Activated naive CD4-positive, alpha-beta T cell treated with anti-CD3 and anti-CD28 coated beads, Interleukin-2, amount 10 ng/mL, durations not matched to agents 7 days and 5 days (primary cell): Measurements from ENCODE around the gene HINT2.

Source experiments
- CTCF ChIA-PET: fragments of 350-600 bp; sonication (Branson Sonifier 250); formaldehyde crosslinking; loops from one replicate; lab custom pipeline; 2021; ENCODE audit warnings: antibody characterized with exemption; lab: Charles Lee
- DNase-seq: peaks from one replicate; pipeline ENCODE4 v3.0.0-alpha.2; 2020
- H3K27ac Mint-ChIP-seq: one replicate; pipeline ENCODE4 v1.8.0; 2021; ENCODE audit warnings: mild to moderate bottlenecking, moderate library complexity, mixed read lengths
- H3K27me3 Mint-ChIP-seq: one replicate; pipeline ENCODE4 v1.8.0; 2021; ENCODE audit warnings: mild to moderate bottlenecking, mixed read lengths
- H3K36me3 Mint-ChIP-seq: one replicate; pipeline ENCODE4 v1.8.0; 2021; ENCODE audit warnings: mixed read lengths
- H3K4me1 Mint-ChIP-seq: one replicate; pipeline ENCODE4 v1.8.0; 2021; ENCODE audit warnings: mixed read lengths
- H3K4me3 Mint-ChIP-seq: one replicate; pipeline ENCODE4 v1.8.0; 2021; ENCODE audit warnings: mild to moderate bottlenecking, moderate library complexity, mixed read lengths
- H3K9me3 Mint-ChIP-seq: one replicate; pipeline ENCODE4 v1.8.0; 2021; ENCODE audit warnings: mixed read lengths

Gene HINT2

GRCh38 chr9:35792826-35793225 is 22.0 kb downstream of the HINT2 start:
- CTCF ChIA-PET, result interaction anchor here (1.2 to 1.5 kb wide), 3 partner anchors 34 to 89 kb away, joined by 7 to 9 read pairs (median 8); no protein-coding TSS in a partner anchor
- peaks cover 13% of the 10 kb centered on the region for H3K4me1 Mint-ChIP-seq
- H3K27ac Mint-ChIP-seq, result no peak overlapping the region
- no peak for DNase-seq
- H3K36me3 Mint-ChIP-seq, result peaks cover 9% of the 10 kb centered on the region
- no peaks in the 10 kb centered on the region for H3K9me3 Mint-ChIP-seq
- no peak overlapping the region for H3K4me3 Mint-ChIP-seq
- H3K27me3 Mint-ChIP-seq, result no peaks in the 10 kb centered on the region

GRCh38 chr9:35792024-35792813 is 22.6 kb downstream of the HINT2 start:
- CTCF ChIA-PET, result interaction anchor here (1.0 to 1.5 kb wide), 3 partner anchors 34 to 90 kb away, joined by 7 to 9 read pairs (median 8); no protein-coding TSS in a partner anchor
- H3K27me3 Mint-ChIP-seq, result no peaks in the 10 kb centered on the region
- peaks cover 11% of the 10 kb centered on the region for H3K4me1 Mint-ChIP-seq
- DNase-seq, result no peak
- H3K4me3 Mint-ChIP-seq, result no peak overlapping the region
- H3K27ac Mint-ChIP-seq, result no peak overlapping the region
- peaks cover 15% of the 10 kb centered on the region for H3K36me3 Mint-ChIP-seq
- H3K9me3 Mint-ChIP-seq, result no peaks in the 10 kb centered on the region

GRCh38 chr9:35791297-35791921 is 23.4 kb downstream of the HINT2 start, which contains the start of gene NPR2:
NPR2 (plus strand) TSS chr9:35791591; CDS start chr9:35792409, 818 bp downstream.
- Mint-ChIP-seq H3K4me1 (peaks cover 7% of the 10 kb centered on the region), H3K27ac (no peak within 1 kb of the TSS), H3K4me3 (no peak within 1 kb of the TSS), H3K27me3 (no peaks in the 10 kb centered on the region), H3K9me3 (no peaks in the 10 kb centered on the region), H3K36me3 (peaks cover 18% of the 10 kb centered on the region)
- CTCF ChIA-PET, result interaction anchor here (1.0 kb wide), 1 partner anchor 91 kb away, joined by 7 read pairs; no protein-coding TSS in a partner anchor
- no peak for DNase-seq

GRCh38 chr9:35790385-35791296 is 24.2 kb downstream of the HINT2 start:
- peaks cover 20% of the 10 kb centered on the region for H3K36me3 Mint-ChIP-seq
- H3K9me3 Mint-ChIP-seq, result no peaks in the 10 kb centered on the region
- DNase-seq, result peak; percentile 71
- CTCF ChIA-PET, result interaction anchor here (0.6 to 5.4 kb wide), 36 partner anchors 10 to 474 kb away, joined by 3 to 97 read pairs (median 5); partner anchors contain the start of genes CCDC107, CREB3, FAM221B and HINT2
- no peak overlapping the region for H3K4me3 Mint-ChIP-seq
- no peaks in the 10 kb centered on the region for H3K27me3 Mint-ChIP-seq
- H3K4me1 Mint-ChIP-seq, result peaks cover 7% of the 10 kb centered on the region
- no peak overlapping the region for H3K27ac Mint-ChIP-seq

GRCh38 chr9:35790025-35790384 is 24.8 kb downstream of the HINT2 start:
- no peaks in the 10 kb centered on the region for H3K9me3 Mint-ChIP-seq
- peaks cover 20% of the 10 kb centered on the region for H3K36me3 Mint-ChIP-seq
- peaks cover 7% of the 10 kb centered on the region for H3K4me1 Mint-ChIP-seq
- DNase-seq, result no peak
- CTCF ChIA-PET, result interaction anchor here (0.7 to 5.4 kb wide), 34 partner anchors 11 to 233 kb away, joined by 3 to 97 read pairs (median 5); partner anchors contain the start of genes CCDC107, CREB3, FAM221B and HINT2
- no peak overlapping the region for H3K27ac Mint-ChIP-seq
- H3K27me3 Mint-ChIP-seq, result no peaks in the 10 kb centered on the region
- no peak overlapping the region for H3K4me3 Mint-ChIP-seq

- H3K4me1 Mint-ChIP-seq, result peaks cover 5% of the 10 kb centered on the region
- H3K27me3 Mint-ChIP-seq, result no peaks in the 10 kb centered on the region
- no peak overlapping the region for H3K4me3 Mint-ChIP-seq
- H3K36me3 Mint-ChIP-seq, result peaks cover 22% of the 10 kb centered on the region
- CTCF ChIA-PET, result interaction anchor here (0.7 to 5.4 kb wide), 30 partner anchors 11 to 234 kb away, joined by 3 to 97 read pairs (median 6); partner anchors contain the start of genes CCDC107, CREB3, FAM221B and RMRP
- no peak overlapping the region for H3K27ac Mint-ChIP-seq
- H3K9me3 Mint-ChIP-seq, result no peaks in the 10 kb centered on the region
- no peak for DNase-seq
Measured at GRCh38 chr9:35789541-35789940, 25.3 kb downstream of the HINT2 start.

GRCh38 chr9:35783418-35783817 is 31.4 kb downstream of the HINT2 start:
- no peak overlapping the region for H3K4me3 Mint-ChIP-seq
- no peaks in the 10 kb centered on the region for H3K27me3 Mint-ChIP-seq
- no peaks in the 10 kb centered on the region for H3K9me3 Mint-ChIP-seq
- CTCF ChIA-PET, result interaction anchor here (1.7 kb wide), 1 partner anchor 99 kb away, joined by 5 read pairs; no protein-coding TSS in a partner anchor
- DNase-seq, result no peak
- H3K4me1 Mint-ChIP-seq, result no peaks in the 10 kb centered on the region
- H3K36me3 Mint-ChIP-seq, result peaks cover 32% of the 10 kb centered on the region
- no peak overlapping the region for H3K27ac Mint-ChIP-seq

- DNase-seq, result no peak
- Mint-ChIP-seq H3K36me3 (peaks cover 21% of the 10 kb centered on the region), H3K4me3 (no peak overlapping the region), H3K4me1 (no peaks in the 10 kb centered on the region), H3K27me3 (no peaks in the 10 kb centered on the region), H3K27ac (no peak overlapping the region), H3K9me3 (no peaks in the 10 kb centered on the region)
- CTCF ChIA-PET, result no interaction called here
Measured at GRCh38 chr9:35781066-35781465, 33.8 kb downstream of the HINT2 start.

GRCh38 chr9:35778496-35778895 is 36.3 kb downstream of the HINT2 start:
- no peaks in the 10 kb centered on the region for H3K27me3 Mint-ChIP-seq
- H3K4me1 Mint-ChIP-seq, result no peaks in the 10 kb centered on the region
- CTCF ChIA-PET, result interaction anchor here (0.8 to 1.9 kb wide), 4 partner anchors 12 to 166 kb away, joined by 3 to 9 read pairs (median 3); no protein-coding TSS in a partner anchor
- H3K4me3 Mint-ChIP-seq, result no peak overlapping the region
- H3K36me3 Mint-ChIP-seq, result peaks cover 12% of the 10 kb centered on the region
- no peak for DNase-seq
- no peaks in the 10 kb centered on the region for H3K9me3 Mint-ChIP-seq
- no peak overlapping the region for H3K27ac Mint-ChIP-seq

- CTCF ChIA-PET, result interaction anchor here (0.8 to 1.8 kb wide), 3 partner anchors 9 to 106 kb away, joined by 3 to 8 read pairs (median 3); no protein-coding TSS in a partner anchor
- Mint-ChIP-seq H3K27ac (peak overlapping the region; percentile 28), H3K27me3 (no peaks in the 10 kb centered on the region), H3K4me3 (no peak overlapping the region), H3K36me3 (peaks cover 8% of the 10 kb centered on the region), H3K4me1 (no peaks in the 10 kb centered on the region), H3K9me3 (no peaks in the 10 kb centered on the region)
- DNase-seq, result no peak
Measured at GRCh38 chr9:35776018-35776417, 38.8 kb downstream of the HINT2 start.

GRCh38 chr9:35774907-35775635 is 39.8 kb downstream of the HINT2 start:
- Mint-ChIP-seq H3K27ac (no peak overlapping the region), H3K9me3 (no peaks in the 10 kb centered on the region), H3K27me3 (no peaks in the 10 kb centered on the region), H3K4me3 (no peak overlapping the region), H3K36me3 (peaks cover 3% of the 10 kb centered on the region), H3K4me1 (no peaks in the 10 kb centered on the region)
- DNase-seq, result no peak
- CTCF ChIA-PET, result interaction anchor here (0.8 to 1.8 kb wide), 3 partner anchors 10 to 107 kb away, joined by 3 to 8 read pairs (median 3); no protein-coding TSS in a partner anchor

GRCh38 chr9:35771943-35772342 is 42.9 kb downstream of the HINT2 start:
- Mint-ChIP-seq H3K27me3 (no peaks in the 10 kb centered on the region), H3K4me1 (no peaks in the 10 kb centered on the region), H3K4me3 (no peak overlapping the region), H3K9me3 (no peaks in the 10 kb centered on the region), H3K36me3 (no peaks in the 10 kb centered on the region), H3K27ac (no peak overlapping the region)
- DNase-seq, result no peak
- CTCF ChIA-PET, result interaction anchor here (0.8 to 2.2 kb wide), 2 partner anchors 17 to 23 kb away, joined by 5 to 9 read pairs; no protein-coding TSS in a partner anchor

- CTCF ChIA-PET, result interaction anchor here (1.1 to 2.2 kb wide), 2 partner anchors 17 to 19 kb away, joined by 4 to 9 read pairs; no protein-coding TSS in a partner anchor
- no peaks in the 10 kb centered on the region for H3K27me3 Mint-ChIP-seq
- H3K4me3 Mint-ChIP-seq, result no peak overlapping the region
- no peak overlapping the region for H3K27ac Mint-ChIP-seq
- H3K9me3 Mint-ChIP-seq, result no peaks in the 10 kb centered on the region
- no peaks in the 10 kb centered on the region for H3K4me1 Mint-ChIP-seq
- no peaks in the 10 kb centered on the region for H3K36me3 Mint-ChIP-seq
- DNase-seq, result no peak
Measured at GRCh38 chr9:35771534-35771933, 43.3 kb downstream of the HINT2 start.
